ENCODE measurements around the gene STRN3. TPM values are rescaled to one million over a fixed set of nuclear protein-coding genes. Genes with fewer than 3 reads are reported as not detected.

Gene STRN3
- total and polyA plus RNA-seq, 2 donors (not counting 1 experiment from before 2014, with no cell fraction given), result 7.7 to 43.9 TPM

GRCh38 chr14:30869551-30870155, 156.5 kb downstream of the STRN3 start:
- Mint-ChIP-seq H3K27ac (no peak overlapping the region), H3K9me3 (ENCODE audit: insufficient read depth) (no peaks in the 10 kb centered on the region), H3K4me3 (no peak overlapping the region), H3K4me1 (peaks cover 10% of the 10 kb centered on the region), H3K27me3 (peaks cover 9% of the 10 kb centered on the region)
- Histone ChIP-seq H4K20me1 (ENCODE audit: control insufficient read depth, insufficient read depth, low read length, poor library complexity, severe bottlenecking) (no peaks in the 10 kb centered on the region), H3K4me3 (ENCODE audit: control extremely low read depth in 1 of 5, extremely low read depth in 1 of 5, insufficient read depth in 1 of 5, low read depth in 2 of 5, low read length in 4 of 5) (no peak overlapping the region), H3K36me3 (replicated peaks in 1 of 2; ENCODE audit: control extremely low read depth in 1 of 2, control insufficient read depth in 1 of 2, extremely low read depth in 1 of 2, insufficient read depth in 2 of 2, low read length in 1 of 2) (no peaks in the 10 kb centered on the region), H3K79me2 (ENCODE audit: control insufficient read depth, insufficient read depth, low read length) (no peaks in the 10 kb centered on the region), H3K9ac (ENCODE audit: low read length) (no peak overlapping the region), H2AFZ (ENCODE audit: insufficient read depth, low read depth, low read length, poor library complexity, severe bottlenecking) (no peak overlapping the region), H3K27me3 (replicated peaks in 1 of 4; ENCODE audit: control extremely low read depth in 1 of 4, control insufficient read depth in 3 of 4, insufficient read depth in 4 of 4, low read length in 3 of 4) (peaks cover 0 to 9% (median 6%) of the 10 kb centered on the region in 4 experiments), H3K4me2 (replicated peaks; ENCODE audit: low read depth, low read length, poor library complexity, severe bottlenecking) (no peak overlapping the region), H3K9me3 (ENCODE audit: control extremely low read depth in 1 of 3, control insufficient read depth in 2 of 3, insufficient read depth in 1 of 3, low read length in 2 of 3) (no peaks in the 10 kb centered on the region), H3K27ac (ENCODE audit: low read length in 2 of 2) (no peak overlapping the region), H3K4me1 (ENCODE audit: control insufficient read depth in 2 of 2, insufficient read depth in 2 of 2, low read length in 2 of 2) (peaks cover 8 to 9% of the 10 kb centered on the region in 2 donors)
- ATAC-seq (ENCODE audit: low read depth) (no peak), DNase-seq (no peak)
- TF ChIP-seq CTCF (IDR thresholded peaks at IDR 0.05) (no peak), EZH2 (IDR thresholded peaks at IDR 0.05; ENCODE audit: borderline replicate concordance, insufficient read depth, low read depth, low read length, poor library complexity, severe bottlenecking) (no peak)
- ChIA-PET POLR2A (interaction anchor here (0.6 kb wide), 1 partner anchor 37 kb away, joined by 3 read pairs; no protein-coding TSS in a partner anchor), CTCF (interaction anchor here (1.0 kb wide), 1 partner anchor 108 kb away, joined by 3 read pairs; no protein-coding TSS in a partner anchor)
- WGBS (ENCODE audit: insufficient coverage), result no CpG with 5 or more reads among the region's 2 CpGs
- intact Hi-C loops (cut with micrococcal nuclease), result loop anchor here (10.0 kb wide), 1 partner anchor 695 kb away; the partner anchor contains the start of gene NUBPL

- Histone ChIP-seq H3K4me2 (replicated peaks; ENCODE audit: low read depth, low read length, poor library complexity, severe bottlenecking) (no peak overlapping the region), H4K20me1 (ENCODE audit: control insufficient read depth, insufficient read depth, low read length, poor library complexity, severe bottlenecking) (no peaks in the 10 kb centered on the region), H3K4me1 (ENCODE audit: control insufficient read depth in 2 of 2, insufficient read depth in 2 of 2, low read length in 2 of 2) (peaks cover 8 to 9% of the 10 kb centered on the region in 2 donors), H3K27ac (ENCODE audit: low read length in 2 of 2) (no peak overlapping the region), H2AFZ (ENCODE audit: insufficient read depth, low read depth, low read length, poor library complexity, severe bottlenecking) (no peak overlapping the region), H3K27me3 (replicated peaks in 1 of 4; ENCODE audit: control extremely low read depth in 1 of 4, control insufficient read depth in 3 of 4, insufficient read depth in 4 of 4, low read length in 3 of 4) (peaks cover 0 to 5% (median 3%) of the 10 kb centered on the region in 4 experiments), H3K79me2 (ENCODE audit: control insufficient read depth, insufficient read depth, low read length) (no peaks in the 10 kb centered on the region), H3K36me3 (replicated peaks in 1 of 2; ENCODE audit: control extremely low read depth in 1 of 2, control insufficient read depth in 1 of 2, extremely low read depth in 1 of 2, insufficient read depth in 2 of 2, low read length in 1 of 2) (no peaks in the 10 kb centered on the region), H3K4me3 (ENCODE audit: control extremely low read depth in 1 of 5, extremely low read depth in 1 of 5, insufficient read depth in 1 of 5, low read depth in 2 of 5, low read length in 4 of 5) (no peak overlapping the region), H3K9me3 (ENCODE audit: control extremely low read depth in 1 of 3, control insufficient read depth in 2 of 3, insufficient read depth in 1 of 3, low read length in 2 of 3) (peaks cover 0 to 2% (median 0%) of the 10 kb centered on the region in 3 donors), H3K9ac (ENCODE audit: low read length) (no peak overlapping the region)
- no peak for TF ChIP-seq CTCF (IDR thresholded peaks at IDR 0.05)
- TF ChIP-seq EZH2 (IDR thresholded peaks at IDR 0.05; ENCODE audit: borderline replicate concordance, insufficient read depth, low read depth, low read length, poor library complexity, severe bottlenecking), result no peak
- no peak overlapping the region for H3K27ac Mint-ChIP-seq
- no peak overlapping the region for H3K4me3 Mint-ChIP-seq
- 100% methylated on average over 1 of the region's 5 CpGs for WGBS (ENCODE audit: insufficient coverage)
- DNase-seq, result no peak
- H3K4me1 Mint-ChIP-seq, result peaks cover 14% of the 10 kb centered on the region
- ChIA-PET CTCF (interaction anchor here (1.1 kb wide), 1 partner anchor 11 kb away, joined by 3 read pairs; no protein-coding TSS in a partner anchor), POLR2A (no interaction called here)
- intact Hi-C loops (cut with micrococcal nuclease), result no loop called here
- peaks cover 9% of the 10 kb centered on the region for H3K27me3 Mint-ChIP-seq
- H3K9me3 Mint-ChIP-seq (ENCODE audit: insufficient read depth), result no peaks in the 10 kb centered on the region
- no peak for ATAC-seq (ENCODE audit: low read depth)
Measured at GRCh38 chr14:30868736-30869135, 157.4 kb downstream of the STRN3 start.

All from B cell (primary cell).